Panc1 (cell line): Measurements from ENCODE around the gene OPN3.

Source experiments
- POLR2AphosphoS5 ChIP-seq: IDR thresholded peaks from 2 replicates; pipeline ENCODE4 v1.6.1; 2012; ENCODE audit warnings: mild to moderate bottlenecking, low read depth, low read length, moderate library complexity
- SIN3A ChIP-seq: IDR thresholded peaks from 2 replicates; pipeline ENCODE4 v1.6.1; 2012; ENCODE audit warnings: low read depth, mild to moderate bottlenecking, low read length, moderate library complexity, borderline replicate concordance; ENCODE audit not compliant: insufficient read depth
- TCF7L2 ChIP-seq: IDR thresholded peaks from 2 replicates; pipeline ENCODE4 v1.6.1; 2011; ENCODE audit warnings: mild to moderate bottlenecking, low read depth, low read length, inconsistent platforms
- TF ChIP-seq, protein P1 (sequence below): fragments of 450-650 bp; IDR thresholded peaks from 2 replicates; pipeline ENCODE4 v1.5.1; 2017; ENCODE audit warnings: mild to moderate bottlenecking
- TF ChIP-seq, protein P2 (sequence below), 2 experiments: IDR thresholded peaks; 2 replicates each; pipeline ENCODE4 v1.6.1; 2011 to 2012; ENCODE audit warnings: low read depth in 2 of 2, control low read depth in 1 of 2, low read length in 1 of 2, mild to moderate bottlenecking in 1 of 2, moderate library complexity in 1 of 2; ENCODE audit not compliant: insufficient read depth in 1 of 2

DNA sequence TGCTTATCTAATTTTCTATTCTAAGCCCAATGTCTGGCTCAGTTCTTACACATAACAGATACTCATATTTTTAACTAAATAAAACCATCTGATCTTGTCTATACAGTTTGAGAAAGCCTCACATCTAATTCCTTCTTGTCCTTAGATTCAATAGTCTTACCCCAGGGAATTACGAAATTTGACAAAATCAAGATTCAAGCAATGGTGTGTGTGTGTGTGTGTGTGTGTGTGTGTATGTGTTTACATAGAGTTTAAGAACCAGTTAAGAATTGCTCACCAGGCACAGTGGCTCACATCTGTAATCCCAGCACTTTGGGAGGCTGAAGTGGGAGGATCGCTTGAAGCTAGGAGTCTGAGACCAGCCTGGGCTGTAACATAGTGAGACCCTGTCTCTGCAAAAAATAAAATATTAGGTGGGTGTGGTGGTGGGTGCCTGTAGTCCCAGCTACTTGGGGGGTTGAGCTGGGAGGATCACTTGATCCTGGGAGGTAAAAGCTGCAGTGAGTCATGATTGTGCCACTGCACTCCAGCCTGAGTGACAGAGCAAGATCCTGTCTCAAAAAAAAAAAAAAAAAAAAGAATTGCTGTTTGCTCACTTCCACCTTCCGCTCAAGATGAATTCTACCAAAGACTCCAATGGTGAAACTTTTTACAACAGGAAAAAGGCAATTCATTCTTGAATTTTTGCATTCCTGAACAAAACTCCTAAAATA is 18.1 kb upstream of the OPN3 start:
- TF ChIP-seq, protein P1, sequence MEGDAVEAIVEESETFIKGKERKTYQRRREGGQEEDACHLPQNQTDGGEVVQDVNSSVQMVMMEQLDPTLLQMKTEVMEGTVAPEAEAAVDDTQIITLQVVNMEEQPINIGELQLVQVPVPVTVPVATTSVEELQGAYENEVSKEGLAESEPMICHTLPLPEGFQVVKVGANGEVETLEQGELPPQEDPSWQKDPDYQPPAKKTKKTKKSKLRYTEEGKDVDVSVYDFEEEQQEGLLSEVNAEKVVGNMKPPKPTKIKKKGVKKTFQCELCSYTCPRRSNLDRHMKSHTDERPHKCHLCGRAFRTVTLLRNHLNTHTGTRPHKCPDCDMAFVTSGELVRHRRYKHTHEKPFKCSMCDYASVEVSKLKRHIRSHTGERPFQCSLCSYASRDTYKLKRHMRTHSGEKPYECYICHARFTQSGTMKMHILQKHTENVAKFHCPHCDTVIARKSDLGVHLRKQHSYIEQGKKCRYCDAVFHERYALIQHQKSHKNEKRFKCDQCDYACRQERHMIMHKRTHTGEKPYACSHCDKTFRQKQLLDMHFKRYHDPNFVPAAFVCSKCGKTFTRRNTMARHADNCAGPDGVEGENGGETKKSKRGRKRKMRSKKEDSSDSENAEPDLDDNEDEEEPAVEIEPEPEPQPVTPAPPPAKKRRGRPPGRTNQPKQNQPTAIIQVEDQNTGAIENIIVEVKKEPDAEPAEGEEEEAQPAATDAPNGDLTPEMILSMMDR = no peak
- no peak for TF ChIP-seq POLR2AphosphoS5
- TF ChIP-seq, protein P2, sequence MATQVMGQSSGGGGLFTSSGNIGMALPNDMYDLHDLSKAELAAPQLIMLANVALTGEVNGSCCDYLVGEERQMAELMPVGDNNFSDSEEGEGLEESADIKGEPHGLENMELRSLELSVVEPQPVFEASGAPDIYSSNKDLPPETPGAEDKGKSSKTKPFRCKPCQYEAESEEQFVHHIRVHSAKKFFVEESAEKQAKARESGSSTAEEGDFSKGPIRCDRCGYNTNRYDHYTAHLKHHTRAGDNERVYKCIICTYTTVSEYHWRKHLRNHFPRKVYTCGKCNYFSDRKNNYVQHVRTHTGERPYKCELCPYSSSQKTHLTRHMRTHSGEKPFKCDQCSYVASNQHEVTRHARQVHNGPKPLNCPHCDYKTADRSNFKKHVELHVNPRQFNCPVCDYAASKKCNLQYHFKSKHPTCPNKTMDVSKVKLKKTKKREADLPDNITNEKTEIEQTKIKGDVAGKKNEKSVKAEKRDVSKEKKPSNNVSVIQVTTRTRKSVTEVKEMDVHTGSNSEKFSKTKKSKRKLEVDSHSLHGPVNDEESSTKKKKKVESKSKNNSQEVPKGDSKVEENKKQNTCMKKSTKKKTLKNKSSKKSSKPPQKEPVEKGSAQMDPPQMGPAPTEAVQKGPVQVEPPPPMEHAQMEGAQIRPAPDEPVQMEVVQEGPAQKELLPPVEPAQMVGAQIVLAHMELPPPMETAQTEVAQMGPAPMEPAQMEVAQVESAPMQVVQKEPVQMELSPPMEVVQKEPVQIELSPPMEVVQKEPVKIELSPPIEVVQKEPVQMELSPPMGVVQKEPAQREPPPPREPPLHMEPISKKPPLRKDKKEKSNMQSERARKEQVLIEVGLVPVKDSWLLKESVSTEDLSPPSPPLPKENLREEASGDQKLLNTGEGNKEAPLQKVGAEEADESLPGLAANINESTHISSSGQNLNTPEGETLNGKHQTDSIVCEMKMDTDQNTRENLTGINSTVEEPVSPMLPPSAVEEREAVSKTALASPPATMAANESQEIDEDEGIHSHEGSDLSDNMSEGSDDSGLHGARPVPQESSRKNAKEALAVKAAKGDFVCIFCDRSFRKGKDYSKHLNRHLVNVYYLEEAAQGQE (IDR thresholded peaks at IDR 0.05; ENCODE audit: insufficient read depth in 1 of 2, low read depth in 2 of 2, low read length in 1 of 2) = no peak
- no peak for TF ChIP-seq SIN3A
- no peak for TF ChIP-seq TCF7L2
